Measurements from ENCODE around the gene ACAD9. TPM values are rescaled to one million over a fixed set of nuclear protein-coding genes. Genes with fewer than 3 reads are reported as not detected.
"Not testable (repeated sequence)": the region's sequence is repeated elsewhere in the genome, so short reads cannot be mapped to it uniquely, and the experiment has no call there.

ACAD9 gene
- total and polyA plus RNA-seq, 3 experiments from 2014 or later, result 19.8 to 51.2 (median 50.5) TPM

DNA sequence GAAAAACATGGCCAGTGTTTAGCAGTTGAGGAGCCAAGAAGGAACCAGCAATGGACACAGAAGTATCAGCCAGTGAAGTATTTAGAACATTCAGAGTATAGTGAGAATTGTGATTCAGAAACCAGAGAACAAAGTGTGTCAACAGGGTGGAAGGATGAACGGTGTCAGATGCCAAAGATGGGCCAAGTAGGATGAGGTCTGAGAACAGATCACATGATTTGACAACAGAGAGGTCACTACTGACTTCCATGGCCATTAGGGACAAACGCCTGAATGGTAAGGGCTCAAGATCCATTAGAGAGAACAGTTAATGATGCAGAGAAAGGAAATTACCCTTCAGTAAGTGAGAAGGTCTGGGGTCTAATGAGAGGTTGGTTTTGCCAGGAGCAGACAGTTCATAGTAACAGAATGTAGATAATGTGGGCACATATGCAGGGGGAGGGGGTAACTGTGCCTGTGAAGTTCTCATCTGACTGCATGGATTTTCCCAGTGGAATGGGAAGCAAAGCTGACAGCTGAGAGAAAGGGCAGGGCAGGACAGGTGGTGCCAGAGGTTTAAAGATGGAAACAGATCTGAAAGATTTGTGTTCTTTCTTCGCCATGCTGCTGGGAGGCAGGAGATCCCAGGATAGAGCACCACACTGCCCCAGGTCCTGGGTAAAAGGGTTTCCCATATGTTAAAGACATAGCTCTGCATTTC is 4.8 kb upstream of the ACAD9 start:
- Histone ChIP-seq H3K36me3 (ENCODE audit: insufficient read depth, low read length) (no peaks in the 10 kb centered on the region), H3K4me1 (ENCODE audit: insufficient read depth, low read length) (peaks cover 22% of the 10 kb centered on the region), H3K27ac (ENCODE audit: low read depth, low read length) (no peak overlapping the region), H3K27me3 (ENCODE audit: insufficient read depth, low read length, poor library complexity, severe bottlenecking) (no peaks in the 10 kb centered on the region), H3K9me3 (ENCODE audit: low read length) (no peaks in the 10 kb centered on the region), H3K4me3 (ENCODE audit: low read length) (no peak overlapping the region)
- H3K4me1 Mint-ChIP-seq, result peaks cover 22 to 32% (median 28%) of the 10 kb centered on the region in 3 donors
- no peaks in the 10 kb centered on the region for H3K9me3 Mint-ChIP-seq
- H3K27me3 Mint-ChIP-seq, result peaks cover 0 to 2% of the 10 kb centered on the region in 2 donors
- H3K36me3 Mint-ChIP-seq, result peaks cover 0 to 10% (median 0%) of the 10 kb centered on the region in 3 donors
- no peak for DNase-seq
- POLR2A ChIA-PET, result no interaction called here
- peak overlapping the region in 4 of 8 donors; percentile 13 to 60 (median 22) for H3K27ac Mint-ChIP-seq
- peak overlapping the region in 1 of 7 donors; percentile 48 for H3K4me3 Mint-ChIP-seq
- CTCF ChIA-PET, result interaction anchor here (0.7 to 5.7 kb wide), 4 partner anchors 11 to 257 kb away, joined by 3 to 24 read pairs (median 4); no protein-coding TSS in a partner anchor

GRCh38 chr3:128875556-128876120 is 3.8 kb upstream of the ACAD9 start:
- no peaks in the 10 kb centered on the region for H3K9me3 ChIP-seq (ENCODE audit: low read length)

DNA sequence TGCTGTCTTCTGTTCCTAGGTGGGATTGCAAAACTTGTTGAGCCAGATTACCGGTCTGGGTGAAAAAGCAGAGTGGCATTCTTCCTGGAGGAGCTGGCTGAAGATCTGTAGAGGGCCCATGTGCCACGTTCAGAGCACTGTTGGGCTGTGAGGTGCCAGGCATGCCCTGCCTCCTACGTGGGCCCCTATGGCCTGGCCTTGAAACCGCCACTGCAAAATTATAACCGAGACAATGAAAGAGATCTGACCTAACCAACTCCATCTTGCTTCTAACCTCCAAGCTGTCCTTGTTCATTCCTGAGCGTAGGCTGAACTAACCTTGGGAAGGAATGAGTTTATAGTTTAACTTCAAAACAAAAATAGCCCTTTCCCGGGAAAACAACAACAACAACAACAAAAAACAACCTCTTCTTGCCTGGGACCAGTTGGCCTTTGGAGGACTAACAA is 1.4 kb upstream of the ACAD9 start:
- Mint-ChIP-seq H3K27me3 (no peaks in the 10 kb centered on the region), H3K27ac (peak overlapping the region; percentile 96 to 100 (median 98))
- peak overlapping the region; percentile 93 for H3K27ac ChIP-seq (ENCODE audit: low read depth, low read length)

More at GRCh38 chr3:128875556-128876120, 3.8 kb upstream of the ACAD9 start:
- peak in 4 of 5 donors; percentile 20 to 69 (median 45) for DNase-seq
- POLR2A ChIA-PET, result no interaction called here
- CTCF ChIA-PET, result interaction anchor here (0.7 to 5.7 kb wide), 7 partner anchors 8 to 258 kb away, joined by 3 to 25 read pairs (median 4); no protein-coding TSS in a partner anchor
- H3K27me3 ChIP-seq (ENCODE audit: insufficient read depth, low read length, poor library complexity, severe bottlenecking), result no peaks in the 10 kb centered on the region
- H3K27ac Mint-ChIP-seq, result peak overlapping the region in 5 of 8 donors; percentile 1 to 87 (median 68)
- H3K9me3 Mint-ChIP-seq, result no peaks in the 10 kb centered on the region
- no peak overlapping the region for H3K27ac ChIP-seq (ENCODE audit: low read depth, low read length)
- peaks cover 31 to 42% (median 38%) of the 10 kb centered on the region in 3 donors for H3K4me1 Mint-ChIP-seq
- H3K4me3 ChIP-seq (ENCODE audit: low read length), result no peak overlapping the region
- H3K27me3 Mint-ChIP-seq, result peaks cover 0 to 2% of the 10 kb centered on the region in 2 donors
- no peaks in the 10 kb centered on the region for H3K36me3 ChIP-seq (ENCODE audit: insufficient read depth, low read length)
- peaks cover 31% of the 10 kb centered on the region for H3K4me1 ChIP-seq (ENCODE audit: insufficient read depth, low read length)
- H3K4me3 Mint-ChIP-seq, result peak overlapping the region in 3 of 7 donors; percentile 11 to 57 (median 32)
- H3K36me3 Mint-ChIP-seq, result peaks cover 0 to 12% (median 0%) of the 10 kb centered on the region in 3 donors

GRCh38 chr3:128878556-128879124 is 780 bp upstream of the ACAD9 start:
- H3K4me1 ChIP-seq (ENCODE audit: insufficient read depth, low read length), result peaks cover 40% of the 10 kb centered on the region
- H3K4me3 Mint-ChIP-seq, result peak overlapping the region; percentile 84 to 97 (median 87)
- CTCF ChIA-PET, result interaction anchor here (0.7 to 5.7 kb wide), 6 partner anchors 11 to 261 kb away, joined by 3 to 25 read pairs (median 6); no protein-coding TSS in a partner anchor
- peak overlapping the region; percentile 93 for H3K27ac ChIP-seq (ENCODE audit: low read depth, low read length)
- peak in 2 of 5 donors; percentile 1 to 52 for DNase-seq
- H3K9me3 ChIP-seq (ENCODE audit: low read length), result no peaks in the 10 kb centered on the region
- POLR2A ChIA-PET, result interaction anchor here (0.6 to 2.2 kb wide), 12 partner anchors 33 to 401 kb away, joined by 3 to 12 read pairs (median 4); partner anchors contain the start of genes RAB7A and RPN1
- H3K27me3 ChIP-seq (ENCODE audit: insufficient read depth, low read length, poor library complexity, severe bottlenecking), result no peaks in the 10 kb centered on the region
- H3K36me3 Mint-ChIP-seq, result peaks cover 0 to 20% (median 6%) of the 10 kb centered on the region in 3 donors
- peak overlapping the region; percentile 96 to 100 (median 98) for H3K27ac Mint-ChIP-seq
- H3K4me3 ChIP-seq (ENCODE audit: low read length), result peak overlapping the region; percentile 84
- peaks cover 45 to 67% (median 63%) of the 10 kb centered on the region in 3 donors for H3K4me1 Mint-ChIP-seq
- H3K9me3 Mint-ChIP-seq, result no peaks in the 10 kb centered on the region
- peaks cover 8% of the 10 kb centered on the region for H3K36me3 ChIP-seq (ENCODE audit: insufficient read depth, low read length)
- H3K27me3 Mint-ChIP-seq, result no peaks in the 10 kb centered on the region

More for the DNA sequence above, 1.4 kb upstream of the ACAD9 start:
- peaks cover 40% of the 10 kb centered on the region for H3K4me1 ChIP-seq (ENCODE audit: insufficient read depth, low read length)
- DNase-seq, result no peak
- H3K4me3 Mint-ChIP-seq, result peak overlapping the region; percentile 62 to 91 (median 85)
- H3K36me3 Mint-ChIP-seq, result peaks cover 0 to 19% (median 6%) of the 10 kb centered on the region in 3 donors
- no peaks in the 10 kb centered on the region for H3K9me3 Mint-ChIP-seq
- H3K4me1 Mint-ChIP-seq, result peaks cover 45 to 65% (median 62%) of the 10 kb centered on the region in 3 donors
- H3K4me3 ChIP-seq (ENCODE audit: low read length), result no peak overlapping the region
- POLR2A ChIA-PET, result interaction anchor here (1.2 to 2.2 kb wide), 4 partner anchors 45 to 402 kb away, joined by 4 to 12 read pairs (median 6); partner anchors contain the start of gene RAB7A
- CTCF ChIA-PET, result interaction anchor here (0.6 to 5.7 kb wide), 5 partner anchors 10 to 261 kb away, joined by 3 to 25 read pairs (median 8); no protein-coding TSS in a partner anchor
- H3K27me3 ChIP-seq (ENCODE audit: insufficient read depth, low read length, poor library complexity, severe bottlenecking), result no peaks in the 10 kb centered on the region
- no peaks in the 10 kb centered on the region for H3K9me3 ChIP-seq (ENCODE audit: low read length)
- peaks cover 8% of the 10 kb centered on the region for H3K36me3 ChIP-seq (ENCODE audit: insufficient read depth, low read length)

- H3K27me3 ChIP-seq (ENCODE audit: insufficient read depth, low read length, poor library complexity, severe bottlenecking), result no peaks in the 10 kb centered on the region
- H3K9me3 ChIP-seq (ENCODE audit: low read length), result no peaks in the 10 kb centered on the region
- no peaks in the 10 kb centered on the region for H3K9me3 Mint-ChIP-seq
- peaks cover 12% of the 10 kb centered on the region for H3K36me3 ChIP-seq (ENCODE audit: insufficient read depth, low read length)
- H3K27ac Mint-ChIP-seq, result peak overlapping the region; percentile 96 to 100 (median 98)
- H3K4me1 ChIP-seq (ENCODE audit: insufficient read depth, low read length), result peaks cover 40% of the 10 kb centered on the region
- POLR2A ChIA-PET, result interaction anchor here (1.4 to 2.2 kb wide), 3 partner anchors 34 to 200 kb away, joined by 4 to 12 read pairs (median 11); no protein-coding TSS in a partner anchor
- no peak for DNase-seq
- H3K27ac ChIP-seq (ENCODE audit: low read depth, low read length), result peak overlapping the region; percentile 93
- H3K4me3 ChIP-seq (ENCODE audit: low read length), result peak overlapping the region; percentile 84
- no peaks in the 10 kb centered on the region for H3K27me3 Mint-ChIP-seq
- H3K4me3 Mint-ChIP-seq, result peak overlapping the region; percentile 84 to 97 (median 87)
- H3K4me1 Mint-ChIP-seq, result peaks cover 52 to 74% (median 70%) of the 10 kb centered on the region in 3 donors
- CTCF ChIA-PET, result interaction anchor here (1.1 to 5.7 kb wide), 6 partner anchors 12 to 610 kb away, joined by 3 to 24 read pairs (median 4); no protein-coding TSS in a partner anchor
- peaks cover 0 to 32% (median 8%) of the 10 kb centered on the region in 3 donors for H3K36me3 Mint-ChIP-seq
These were observed 571 bp downstream of the ACAD9 start for GRCh38 chr3:128879991-128880390.

DNA sequence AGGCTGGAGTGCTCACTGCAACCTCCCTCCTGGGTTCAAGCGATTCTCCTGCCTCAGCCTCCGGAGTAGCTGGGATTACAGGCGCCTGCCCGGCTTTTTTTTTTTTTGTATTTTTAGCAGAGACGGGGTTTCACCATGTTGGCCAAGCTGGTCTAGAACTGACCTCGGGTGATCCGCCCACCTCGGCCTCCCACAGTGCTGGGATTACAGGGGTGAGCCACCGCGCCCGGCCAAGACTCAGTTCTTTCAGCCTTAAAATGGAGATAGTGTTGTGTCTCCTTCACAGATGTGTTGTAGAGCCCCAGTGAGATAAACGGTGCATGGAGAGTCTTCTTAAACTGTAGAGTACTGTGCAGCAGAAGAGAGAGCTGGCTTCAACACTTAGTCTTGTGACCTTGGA is 1.0 kb downstream of the ACAD9 start:
- CTCF ChIA-PET, result interaction anchor here (1.0 to 5.7 kb wide), 6 partner anchors 35 to 263 kb away, joined by 3 to 24 read pairs (median 4); no protein-coding TSS in a partner anchor
- Mint-ChIP-seq H3K4me1 (peaks cover 52 to 72% (median 68%) of the 10 kb centered on the region in 3 donors), H3K27ac (peak overlapping the region; percentile 96 to 100 (median 98)), H3K4me3 (peak overlapping the region; percentile 84 to 97 (median 87)), H3K36me3 (peaks cover 0 to 35% (median 9%) of the 10 kb centered on the region in 3 donors)
- Histone ChIP-seq H3K36me3 (ENCODE audit: insufficient read depth, low read length) (peaks cover 14% of the 10 kb centered on the region), H3K4me1 (ENCODE audit: insufficient read depth, low read length) (peaks cover 37% of the 10 kb centered on the region)
- not testable (repeated sequence) for H3K9me3 ChIP-seq (ENCODE audit: low read length); H3K9me3 Mint-ChIP-seq; H3K4me3 ChIP-seq (ENCODE audit: low read length); H3K27me3 Mint-ChIP-seq; H3K27ac ChIP-seq (ENCODE audit: low read depth, low read length); H3K27me3 ChIP-seq (ENCODE audit: insufficient read depth, low read length, poor library complexity, severe bottlenecking); DNase-seq
- POLR2A ChIA-PET, result interaction anchor here (2.2 kb wide), 1 partner anchor 91 kb away, joined by 12 read pairs; no protein-coding TSS in a partner anchor

- H3K4me1 Mint-ChIP-seq, result peaks cover 47 to 65% (median 61%) of the 10 kb centered on the region in 3 donors
- H3K27ac Mint-ChIP-seq, result peak overlapping the region; percentile 1 to 100 (median 96)
- H3K27me3 ChIP-seq (ENCODE audit: insufficient read depth, low read length, poor library complexity, severe bottlenecking), result no peaks in the 10 kb centered on the region
- H3K4me3 ChIP-seq (ENCODE audit: low read length), result no peak overlapping the region
- CTCF ChIA-PET, result interaction anchor here (1.0 to 1.2 kb wide), 2 partner anchors 201 to 264 kb away, joined by 3 to 4 read pairs; no protein-coding TSS in a partner anchor
- H3K9me3 Mint-ChIP-seq, result no peaks in the 10 kb centered on the region
- H3K4me1 ChIP-seq (ENCODE audit: insufficient read depth, low read length), result peaks cover 30% of the 10 kb centered on the region
- H3K27me3 Mint-ChIP-seq, result no peaks in the 10 kb centered on the region
- H3K4me3 Mint-ChIP-seq, result peak overlapping the region in 6 of 7 donors; percentile 26 to 90 (median 44)
- H3K9me3 ChIP-seq (ENCODE audit: low read length), result no peaks in the 10 kb centered on the region
- no peak for DNase-seq
- POLR2A ChIA-PET, result no interaction called here
- H3K36me3 ChIP-seq (ENCODE audit: insufficient read depth, low read length), result peaks cover 14% of the 10 kb centered on the region
- no peak overlapping the region for H3K27ac ChIP-seq (ENCODE audit: low read depth, low read length)
- peaks cover 0 to 35% (median 9%) of the 10 kb centered on the region in 3 donors for H3K36me3 Mint-ChIP-seq
These were observed 2.2 kb downstream of the ACAD9 start for GRCh38 chr3:128881576-128881975.
